ES-I3 (cell line): ENCODE results near the gene BANF1.

Experiments used
- H3K36me3 ChIP-seq: 2 replicates; pipeline ENCODE4 v1.6.1; 2013; ENCODE audit warnings: mild to moderate bottlenecking, low read length, control low read depth, moderate library complexity; ENCODE audit not compliant: insufficient read depth
- H3K4me1 ChIP-seq: 2 replicates; pipeline ENCODE4 v1.6.1; 2013; ENCODE audit warnings: mild to moderate bottlenecking, control low read depth, low read length; ENCODE audit not compliant: insufficient read depth
- H3K9ac ChIP-seq: 2 replicates; pipeline ENCODE4 v1.6.1; 2013; ENCODE audit warnings: low read depth, mild to moderate bottlenecking, low read length, moderate library complexity
- H3K9me3 ChIP-seq: 2 replicates; pipeline ENCODE4 v1.6.1; 2013; ENCODE audit warnings: mild to moderate bottlenecking, low read length, moderate library complexity; ENCODE audit not compliant: control insufficient read depth, insufficient read depth

BANF1 gene

DNA sequence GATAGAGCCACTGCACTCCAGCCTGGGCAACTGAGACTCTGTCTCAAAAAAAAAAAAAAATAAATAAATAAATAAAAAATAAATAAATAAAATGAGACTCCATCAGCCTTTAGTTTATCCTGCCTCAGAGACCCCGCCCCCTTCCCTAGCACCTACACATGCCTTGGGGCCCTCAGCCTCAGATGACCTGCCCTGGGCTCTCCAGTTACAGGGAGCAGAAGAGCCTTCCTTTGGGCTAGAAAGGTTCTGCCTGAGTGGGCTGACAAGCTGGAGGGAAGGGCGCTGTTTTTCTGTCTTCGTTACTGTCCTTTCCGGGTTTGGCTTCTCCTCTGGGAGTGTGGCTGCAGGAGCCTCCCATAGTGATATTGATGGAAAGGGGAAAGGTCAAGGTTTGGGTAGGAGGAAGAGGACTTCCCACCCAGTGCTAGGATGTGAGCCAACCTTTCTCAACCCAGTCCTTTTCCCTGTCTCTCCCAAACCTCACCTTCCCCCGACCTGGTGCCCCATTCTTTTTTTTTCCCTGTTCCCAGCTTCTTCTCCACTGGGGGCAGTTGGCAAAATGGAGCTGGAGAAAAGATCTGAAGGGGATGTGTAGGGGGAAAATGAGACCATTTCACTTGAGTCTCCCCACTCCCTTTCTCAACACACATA lies 48.4 kb downstream of the BANF1 start:
- Histone ChIP-seq H3K9me3 (no peaks in the 10 kb centered on the region), H3K4me1 (peaks cover 12% of the 10 kb centered on the region; the same call in 1 of the 2 replicates), H3K36me3 (peaks cover 9% of the 10 kb centered on the region), H3K9ac (peak overlapping the region; percentile 93)

DNA sequence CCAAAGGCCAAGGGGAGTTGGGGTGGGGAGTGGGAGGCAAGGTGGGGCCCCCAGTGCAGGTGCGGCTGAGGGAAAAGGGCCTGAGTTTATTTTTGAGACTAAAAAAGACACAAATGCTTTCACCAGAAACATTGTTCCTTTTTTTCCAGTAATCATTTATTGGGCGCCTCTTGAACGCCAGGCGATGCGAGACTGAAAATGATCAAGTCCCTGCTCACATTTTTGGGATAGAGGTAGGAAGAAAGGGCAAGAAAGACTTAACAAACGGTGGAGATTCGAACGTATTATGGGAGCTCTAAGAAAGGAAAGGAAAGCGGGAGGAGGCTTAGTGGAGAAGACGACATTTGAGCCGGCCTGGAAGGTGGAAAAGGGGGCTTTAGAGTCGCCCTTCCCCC lies 49.1 kb downstream of the BANF1 start:
- H3K9ac ChIP-seq, result peak overlapping the region; percentile 93
- peaks cover 12% of the 10 kb centered on the region; the same call in 1 of the 2 replicates for H3K4me1 ChIP-seq
- peaks cover 13% of the 10 kb centered on the region for H3K36me3 ChIP-seq
- H3K9me3 ChIP-seq, result no peaks in the 10 kb centered on the region

DNA sequence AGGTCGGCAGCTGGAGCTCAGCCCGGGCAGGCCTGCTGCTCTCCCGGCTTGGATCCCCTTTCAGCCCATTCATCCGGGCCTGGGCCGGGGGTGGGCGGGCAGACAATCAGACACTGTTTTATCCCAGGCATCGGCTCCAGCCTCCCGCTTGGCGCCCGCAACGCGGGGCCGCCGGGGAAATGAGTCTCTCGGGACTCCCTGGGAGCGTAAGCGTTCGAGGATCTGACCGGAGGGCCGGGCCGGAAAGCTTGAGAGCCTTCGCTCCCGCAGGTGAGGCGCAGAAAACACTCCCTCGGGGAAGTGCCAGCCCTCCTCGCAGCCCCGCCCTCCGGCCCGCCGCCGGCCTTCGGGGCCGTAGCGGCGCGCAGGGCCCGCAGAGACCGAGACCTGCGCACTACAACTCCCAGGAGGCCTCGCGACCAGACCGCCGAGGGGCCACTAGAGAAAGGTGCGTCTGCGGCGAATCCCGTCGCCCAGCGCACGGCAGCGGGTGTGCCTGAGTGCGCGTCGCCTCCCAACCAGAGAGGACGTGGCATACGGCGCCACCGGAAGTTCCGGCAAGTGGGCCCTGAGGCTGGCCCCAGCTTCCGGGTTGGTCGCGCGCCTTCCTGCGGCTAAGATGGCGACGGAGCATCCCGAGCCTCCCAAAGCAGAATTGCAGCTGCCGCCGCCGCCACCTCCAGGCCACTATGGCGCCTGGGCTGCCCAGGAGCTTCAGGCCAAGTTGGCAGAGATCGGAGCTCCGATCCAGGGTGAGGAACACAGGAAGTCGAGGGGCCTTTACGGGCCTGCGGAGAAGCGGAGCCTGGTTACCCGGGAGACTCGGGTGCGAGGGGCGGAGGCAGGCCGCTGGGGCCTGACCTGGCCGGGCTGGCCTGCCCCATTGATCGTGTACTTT lies 49.7 kb downstream of the BANF1 start, which contains the start of gene SF3B2:
TSS of gene SF3B2 (plus strand) at position 599 of the 898 bp plus-strand sequence. CDS start at position 620, 21 bp downstream.
- Histone ChIP-seq H3K4me1 (peaks cover 12% of the 10 kb centered on the region; the same call in 1 of the 2 replicates), H3K36me3 (peaks cover 19% of the 10 kb centered on the region), H3K9ac (peak within 1 kb of the TSS; percentile 93), H3K9me3 (no peaks in the 10 kb centered on the region)

DNA sequence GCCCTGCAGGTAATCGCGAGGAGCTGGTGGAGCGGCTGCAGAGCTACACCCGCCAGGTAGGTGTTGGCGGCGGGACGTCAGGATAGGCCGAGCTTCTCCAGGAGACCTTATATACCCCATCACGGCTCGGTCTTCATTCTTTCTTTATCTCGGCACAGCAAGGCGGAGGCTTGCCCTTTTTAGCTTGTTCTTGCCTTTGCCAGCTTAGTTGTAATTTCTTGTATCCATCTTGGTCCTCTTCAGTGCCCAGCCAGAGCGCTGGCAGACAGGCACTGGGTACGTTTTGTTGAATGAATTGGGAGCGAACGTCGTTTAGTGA lies 50.3 kb downstream of the BANF1 start:
- peak overlapping the region; percentile 93 for H3K9ac ChIP-seq
- H3K9me3 ChIP-seq, result no peaks in the 10 kb centered on the region
- peaks cover 12% of the 10 kb centered on the region; the same call in 1 of the 2 replicates for H3K4me1 ChIP-seq
- H3K36me3 ChIP-seq, result peaks cover 20% of the 10 kb centered on the region
